M059J (cell line): ENCODE results near the gene CREBBP. TPM values are rescaled to one million over a fixed set of nuclear protein-coding genes. Genes with fewer than 3 reads are reported as not detected.
A peak's percentile ranks its signal among the peaks of the same experiment; 100 is the strongest.

Source experiments
- DNase-seq: peaks from one replicate; pipeline ENCODE4 v3.0.0-alpha.2; 2012; ENCODE audit warnings: low read depth
- total RNA-seq: library from RNA; depleted of rRNA; stranded (reverse); fragments of >200 nt; shearing (Covaris generic); gene quantifications from 2 replicates; pipeline ENCODE4 v1.2.3, GENCODE V29; 2014

The CREBBP gene
- total RNA-seq, 1 experiment from 2014 or later = 14.8 TPM

DNA sequence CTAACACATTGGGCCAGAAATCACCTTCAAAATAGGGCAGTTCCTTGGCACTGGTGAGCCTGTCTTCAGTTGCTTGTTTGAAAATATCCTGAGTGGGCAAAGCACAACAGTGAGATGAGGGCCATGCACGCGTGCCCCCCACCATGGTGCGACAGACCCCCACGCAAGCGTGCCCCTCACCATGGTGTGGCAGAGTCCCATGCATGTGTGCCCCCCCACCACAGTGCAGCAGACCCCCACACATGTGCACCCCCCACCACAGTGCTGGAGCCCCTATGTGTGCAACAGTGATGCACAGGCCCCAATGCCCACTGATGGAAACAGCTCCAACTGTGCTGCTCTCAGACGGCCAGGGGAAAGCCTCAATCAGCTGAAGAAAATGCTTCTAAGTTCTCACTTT lies 144.4 kb downstream of the CREBBP start:
- no peak for DNase-seq

GRCh38 chr16:3735541-3735940 lies 145.0 kb downstream of the CREBBP start:
- no peak for DNase-seq

DNA sequence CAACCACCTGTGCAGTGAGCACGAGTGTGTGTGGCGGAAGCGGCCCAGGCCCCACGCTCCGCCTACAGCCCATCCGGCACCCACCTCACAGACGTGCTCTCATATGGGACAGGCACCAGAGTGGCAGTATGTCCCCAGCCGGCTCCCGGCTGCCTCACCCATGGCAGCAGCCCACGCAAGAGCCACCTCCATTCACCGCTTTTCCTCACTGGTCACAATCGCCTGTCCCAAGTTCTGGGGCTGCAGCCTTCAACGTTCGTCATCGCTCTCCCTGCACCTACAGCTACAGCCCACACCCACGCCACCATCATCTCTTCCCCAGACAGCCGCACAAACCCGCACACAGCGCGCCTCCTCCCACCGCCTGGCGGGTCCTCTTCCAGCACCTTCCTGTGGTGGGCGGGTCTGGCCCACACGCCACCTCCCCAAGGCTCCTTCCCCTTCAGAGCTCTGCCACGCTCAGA lies 145.7 kb downstream of the CREBBP start:
- no peak for DNase-seq

DNA sequence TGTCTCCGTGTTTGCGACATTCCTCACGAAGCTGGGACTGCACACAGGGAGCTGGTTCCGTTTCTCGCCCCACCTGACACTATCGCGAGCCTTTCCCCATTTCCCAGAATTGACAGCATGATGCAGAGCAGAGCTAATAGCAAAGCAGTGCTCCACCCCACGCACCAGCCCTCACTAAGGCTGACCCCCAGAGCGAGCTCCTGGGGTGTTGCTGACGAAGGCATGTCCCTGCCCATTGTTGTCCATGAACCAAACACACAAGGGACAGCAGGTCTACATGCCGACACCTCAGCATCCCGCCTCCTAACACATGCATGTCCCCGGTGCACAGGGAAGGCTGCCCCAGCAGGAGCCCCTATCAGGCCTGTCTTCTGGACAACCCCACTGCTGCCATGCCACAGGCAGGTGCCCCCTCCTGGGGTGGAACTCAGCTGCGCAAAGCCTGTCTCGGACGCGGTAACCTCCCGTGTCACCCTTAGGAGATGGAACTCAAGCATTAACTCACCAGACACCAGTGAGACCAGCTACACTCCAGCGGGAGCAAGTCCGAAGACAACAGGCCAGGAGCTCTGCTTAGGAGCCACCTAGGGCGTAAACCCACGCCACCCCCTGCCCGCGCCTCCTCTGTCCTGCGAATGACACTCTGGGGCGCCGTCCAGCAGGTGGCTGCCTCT lies 146.3 kb downstream of the CREBBP start:
- DNase-seq = no peak

- DNase-seq = no peak
These were observed 148.3 kb downstream of the CREBBP start for GRCh38 chr16:3732171-3732570.

GRCh38 chr16:3731126-3731935 lies 149.2 kb downstream of the CREBBP start:
- DNase-seq = no peak

DNA sequence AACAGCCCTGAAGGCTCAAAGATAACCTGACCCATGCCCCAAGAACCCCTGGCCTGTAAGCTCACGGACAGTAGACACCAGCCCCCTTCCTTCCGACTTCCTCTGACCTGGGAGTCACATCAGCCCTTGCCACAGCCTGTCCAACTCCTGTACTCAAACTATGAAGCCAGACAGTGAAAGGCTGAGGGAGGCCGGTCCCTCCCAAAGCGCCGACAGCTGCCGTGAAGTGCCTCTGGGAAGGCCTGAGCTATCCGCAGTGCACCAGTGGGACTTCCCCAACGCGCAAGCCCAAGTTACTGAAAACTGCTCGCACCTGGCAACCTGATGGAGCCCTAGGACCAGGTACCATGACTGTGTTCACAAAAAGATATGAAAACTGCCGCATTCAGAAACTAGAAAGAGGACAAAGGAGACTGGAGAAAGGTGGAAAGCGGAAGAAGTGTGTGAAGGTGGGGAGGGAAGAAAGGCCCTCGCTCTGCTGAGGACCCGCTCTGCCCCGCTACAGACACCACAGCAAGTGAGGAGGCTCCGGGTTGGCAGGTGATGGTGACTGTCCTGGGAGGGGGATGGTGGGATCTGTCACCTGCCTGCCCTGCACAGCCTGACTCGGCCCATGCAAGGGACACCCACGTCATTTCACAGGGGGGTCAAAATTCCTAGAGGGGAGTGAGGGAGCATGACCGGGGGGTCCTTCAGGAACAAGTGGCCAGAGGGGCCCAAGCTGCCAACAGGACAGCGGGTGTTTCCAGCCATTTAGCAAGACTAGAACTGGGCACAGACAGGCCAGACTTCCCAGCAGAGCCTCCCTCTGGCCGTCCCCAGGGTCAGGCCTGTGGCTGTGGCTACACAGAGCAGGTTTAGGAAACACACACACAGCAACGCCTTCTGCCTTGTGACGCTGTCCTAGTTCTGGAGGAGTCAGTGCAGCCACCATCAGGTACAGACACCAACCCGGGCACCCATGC lies 150.1 kb downstream of the CREBBP start:
- no peak for DNase-seq

GRCh38 chr16:3729161-3730112 lies 151.1 kb downstream of the CREBBP start:
- DNase-seq = no peak

DNA sequence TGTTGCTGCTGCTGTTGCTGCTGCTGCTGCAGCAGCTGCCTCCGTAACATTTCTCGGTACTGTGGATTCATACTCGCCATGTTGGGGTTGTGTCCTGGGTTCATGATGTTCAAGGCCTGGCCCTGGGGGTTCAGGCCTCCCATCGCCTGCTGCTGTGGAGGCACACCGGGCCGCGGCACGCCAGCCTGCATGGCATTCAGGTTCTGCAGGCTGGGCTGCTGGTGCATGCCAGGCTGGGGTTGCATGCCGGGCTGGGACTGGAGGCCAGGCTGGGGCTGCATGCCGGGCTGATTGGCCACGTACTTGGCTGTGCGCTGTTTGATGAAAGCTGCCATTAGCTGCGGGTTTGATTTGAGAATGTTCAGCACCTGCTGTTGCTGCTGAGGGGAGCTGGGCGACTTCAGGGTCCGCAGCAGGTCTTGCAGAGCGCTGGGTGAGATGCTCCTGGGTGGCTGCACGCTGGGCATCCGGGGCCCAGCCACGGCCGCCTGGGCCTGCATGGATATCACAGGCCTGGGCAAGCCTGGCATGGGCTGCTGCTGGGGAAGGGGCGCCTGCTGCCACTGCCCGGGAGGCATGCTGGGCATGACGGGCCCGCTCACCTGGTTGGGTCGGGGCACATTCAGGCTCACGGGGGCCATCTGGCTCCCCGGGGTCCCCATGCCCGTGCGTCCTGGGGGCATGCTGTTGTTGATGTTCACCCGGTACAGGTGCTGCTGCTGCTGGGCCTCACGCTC lies 151.9 kb downstream of the CREBBP start:
- no peak for DNase-seq

DNA sequence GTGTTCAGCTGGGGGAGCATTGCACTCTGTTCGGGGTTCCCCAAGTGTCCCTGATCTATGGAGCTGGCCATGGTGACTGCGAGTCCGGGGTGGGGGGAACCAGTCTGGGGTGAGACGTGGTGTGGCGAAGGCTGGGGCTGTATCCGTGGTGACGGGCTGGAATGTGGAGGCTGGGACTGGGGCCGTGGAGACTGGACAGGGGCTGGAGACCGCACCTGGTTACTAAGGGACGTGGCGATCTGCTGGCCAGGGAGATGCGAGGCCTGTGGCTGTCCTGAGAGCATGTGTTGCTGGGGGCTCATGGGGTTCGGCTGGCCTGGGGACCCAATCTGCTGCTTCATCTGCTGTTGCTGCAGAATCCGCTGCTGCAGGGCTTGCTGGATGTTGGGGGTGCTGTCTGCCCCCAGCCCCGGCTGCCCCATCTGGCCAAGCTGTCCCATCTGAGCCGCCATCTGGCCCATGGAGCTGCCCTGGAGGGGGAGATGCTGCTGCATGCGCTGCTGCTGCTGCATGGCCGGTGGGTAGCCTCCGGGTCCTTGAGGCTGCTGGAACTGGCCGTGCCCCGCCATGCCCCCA lies 152.6 kb downstream of the CREBBP start:
- DNase-seq = no peak

- DNase-seq = no peak
These were observed 154.4 kb downstream of the CREBBP start for GRCh38 chr16:3726021-3726687.

DNA sequence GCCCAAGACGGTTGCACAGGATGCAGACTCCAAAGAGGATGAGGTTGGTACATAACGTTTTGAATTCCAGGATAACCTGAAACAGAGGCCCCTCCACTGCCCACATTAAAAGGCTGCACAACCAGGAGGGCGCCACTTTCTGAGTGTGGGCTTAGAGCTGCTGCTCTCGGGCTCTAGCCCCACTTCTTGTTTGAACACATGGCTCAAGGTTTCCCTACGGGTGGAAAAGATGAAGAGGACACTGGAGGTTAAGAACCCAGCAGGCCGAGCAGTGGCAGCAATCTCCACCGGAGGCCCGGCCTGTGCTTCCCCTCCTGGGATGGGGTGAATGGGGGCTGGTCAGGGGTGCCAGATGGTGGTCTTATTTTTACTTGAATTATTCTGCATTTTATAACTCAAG lies 155.2 kb downstream of the CREBBP start:
- DNase-seq = no peak

- DNase-seq = no peak
These were observed 158.0 kb downstream of the CREBBP start for GRCh38 chr16:3722508-3722907.

GRCh38 chr16:3720418-3720817 lies 160.1 kb downstream of the CREBBP start:
- no peak for DNase-seq

- DNase-seq = no peak
These were observed 161.9 kb downstream of the CREBBP start for GRCh38 chr16:3718628-3719027.

DNA sequence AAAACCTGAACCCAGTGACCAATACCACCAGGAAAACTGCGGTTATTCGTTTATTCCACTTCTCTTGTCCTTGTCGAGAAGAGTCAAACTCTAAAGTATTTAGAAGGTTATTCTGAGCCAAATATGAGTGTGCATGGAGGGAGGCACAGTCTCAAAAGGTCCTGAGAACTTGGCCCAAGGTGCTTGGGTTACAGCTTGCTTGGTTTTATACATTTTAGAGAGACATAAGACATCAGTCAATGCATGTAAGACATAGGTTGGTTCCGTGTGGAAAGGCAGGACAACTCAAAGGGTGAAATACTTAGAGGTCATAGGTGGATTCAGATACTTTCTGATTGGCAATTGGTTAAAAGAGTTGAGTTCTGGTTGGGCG lies 162.5 kb downstream of the CREBBP start:
- no peak for DNase-seq

- DNase-seq = peak; percentile 71
These were observed 163.1 kb downstream of the CREBBP start, which contains the start of gene TRAP1 for GRCh38 chr16:3717235-3718018. TRAP1 (minus strand) TSS chr16:3717524; CDS start chr16:3717508, 16 bp downstream.

DNA sequence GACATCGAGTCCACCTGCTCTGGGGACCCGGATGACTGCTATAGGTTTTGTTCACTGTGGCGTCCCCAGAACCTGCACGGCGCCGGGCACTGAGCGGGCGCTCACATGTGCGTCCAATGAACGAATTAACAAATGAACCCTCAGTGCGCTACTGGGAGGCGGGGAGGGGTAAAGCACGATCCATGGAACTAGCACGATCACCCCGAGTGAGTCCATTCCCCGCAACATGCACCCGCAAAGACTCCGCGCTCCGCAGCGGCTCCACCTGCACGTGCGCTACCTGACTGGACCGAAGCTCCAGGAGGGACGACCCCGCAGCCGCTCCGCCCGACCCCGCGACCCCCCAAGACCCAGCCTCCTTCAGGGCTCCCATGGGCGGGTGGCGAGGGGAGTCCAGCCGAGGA lies 163.7 kb downstream of the CREBBP start:
- peak; percentile 29 for DNase-seq
